OCI-LY3 (cell line): ENCODE data around the gene RAPGEF1.

Source experiments
- CTCF ChIP-seq: fragments of 200-600, 300-600 bp; sonication (generic); IDR thresholded peaks from 2 replicates; pipeline ENCODE4 v1.5.1; 2014; ENCODE audit warnings: antibody characterized with exemption, low read length, low read depth
- EZH2phosphoT487 ChIP-seq: fragments of 200-600 bp; shearing (Covaris generic); IDR thresholded peaks from 2 replicates; pipeline ENCODE4 v1.6.1; 2018; ENCODE audit warnings: antibody characterized with exemption, mixed run types, low read depth

GRCh38 chr9:131641618-131642495, 98.0 kb downstream of the RAPGEF1 start:
- TF ChIP-seq CTCF (no peak), EZH2phosphoT487 (no peak)
